Lung (tissue), 12 donors: ENCODE results near the gene TIMP1. TPM values are rescaled to one million over a fixed set of nuclear protein-coding genes. Genes with fewer than 3 reads are reported as not detected.

Experiments
- ATAC-seq: fragments of 200-7000 bp; cut with Tn5 transposase; one replicate; pipeline ENCODE4 v1.9.1; 2020; ENCODE audit warnings: moderate number of reproducible peaks; ENCODE audit not compliant: insufficient read depth, low FRiP score
- DNase-seq, 3 donors: peaks; one replicate each; pipeline ENCODE4 v3.0.0-alpha.2; 2013 to 2017
- H3K27ac ChIP-seq, 2 donors: one replicate each; pipeline ENCODE4 v1.5.1; 2013; ENCODE audit warnings: mild to moderate bottlenecking in 2 of 2, moderate library complexity in 2 of 2, control low read depth in 1 of 2, inconsistent platforms in 1 of 2, low read depth in 1 of 2, low read length in 1 of 2
- H3K27me3 ChIP-seq, 3 donors: one replicate each; pipeline ENCODE4 v1.5.1; 2013; ENCODE audit warnings: low read length in 2 of 3; ENCODE audit not compliant: control insufficient read depth in 3 of 3, insufficient read depth in 3 of 3
- H3K36me3 ChIP-seq, 4 donors: one replicate each; pipeline ENCODE4 v1.5.1; 2013; ENCODE audit warnings: low read length in 4 of 4, mild to moderate bottlenecking in 1 of 4, moderate library complexity in 1 of 4; ENCODE audit not compliant: control insufficient read depth in 4 of 4, insufficient read depth in 4 of 4
- H3K4me1 ChIP-seq, 5 donors: one replicate each; pipeline ENCODE4 v1.5.1; 2013; ENCODE audit warnings: low read length in 5 of 5, mild to moderate bottlenecking in 2 of 5, moderate library complexity in 1 of 5; ENCODE audit not compliant: control insufficient read depth in 5 of 5, insufficient read depth in 5 of 5
- H3K4me3 ChIP-seq: one replicate; pipeline ENCODE4 v1.5.1; 2013; ENCODE audit warnings: mild to moderate bottlenecking, control low read depth, moderate library complexity
- H3K9ac ChIP-seq, 2 donors: one replicate each; pipeline ENCODE4 v1.5.1; 2013; ENCODE audit warnings: low read length in 2 of 2, control low read depth in 1 of 2; ENCODE audit not compliant: insufficient read depth in 1 of 2
- H3K9me3 ChIP-seq, 4 donors: one replicate each; pipeline ENCODE4 v1.5.1; 2013; ENCODE audit warnings: low read length in 3 of 4, mild to moderate bottlenecking in 1 of 4, moderate library complexity in 1 of 4; ENCODE audit not compliant: control insufficient read depth in 4 of 4, insufficient read depth in 3 of 4
- WGBS, 2 donors: extraction: QIAGEN DNeasy Blood & Tissue Kit; methylation state at CpG; one replicate each; pipeline ENCODE4 v1.1.7; 2013; 5-methylcytosine and 5-hydroxymethylcytosine counted together
- polyA plus RNA-seq, 2 donors: library from polyadenylated mRNA; stranded (reverse); fragments of 200-250 nt; gene quantifications; one replicate each; pipeline ENCODE4 v1.2.1, GENCODE V29; 2013
- total RNA-seq, 2 donors: library from RNA; depleted of rRNA in 1 of 2; stranded (reverse); fragments of >200 nt in 1 of 2; gene quantifications; one replicate each; pipeline ENCODE4 v1.2.1, GENCODE V29; 2014 to 2021
- TF ChIP-seq, protein P1 (sequence below): IDR thresholded peaks from 2 replicates; pipeline ENCODE4 v1.5.1; 2012; ENCODE audit warnings: mild to moderate bottlenecking; ENCODE audit errors: control extremely low read depth, extremely low read depth
- donor health status: control.
- donor health status: control.
- donor health status: Bipolar disorder and iron deficiency.
- donor health status: healthy.
- donor health status: DM: yes; HTN: yes; CAD: no.

The TIMP1 gene
- total and polyA plus RNA-seq, 4 donors: 65.3 to 2,202 (median 1,641) TPM

DNA sequence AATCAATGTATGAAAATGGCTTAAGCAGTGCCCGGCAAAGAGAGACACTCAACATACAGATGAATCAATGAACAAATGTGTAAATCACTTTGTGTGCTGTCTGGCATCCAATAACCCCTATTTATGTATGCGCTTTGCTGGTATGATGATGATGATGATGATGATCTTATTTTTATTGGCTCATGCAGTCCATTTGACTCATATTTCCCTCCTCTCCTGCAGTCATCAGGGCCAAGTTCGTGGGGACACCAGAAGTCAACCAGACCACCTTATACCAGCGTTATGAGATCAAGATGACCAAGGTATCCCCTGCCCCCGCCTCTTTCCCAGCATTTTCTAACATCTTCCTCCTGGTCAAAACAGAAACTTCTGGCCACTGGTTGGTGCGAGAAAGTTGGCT, 2.5 kb downstream of the TIMP1 start:
- 71 to 93% methylated on average over 6 of the region's 6 CpGs for WGBS, 2 donors
- Histone ChIP-seq H3K36me3 (peaks cover 0 to 4% (median 0%) of the 10 kb centered on the region in 4 donors), H3K4me3 (no peak overlapping the region), H3K4me1 (peaks cover 0 to 11% (median 0%) of the 10 kb centered on the region in 5 donors), H3K27ac (no peak overlapping the region), H3K27me3 (no peaks in the 10 kb centered on the region), H3K9ac (peak overlapping the region in 1 of 2 donors; percentile 42), H3K9me3 (no peaks in the 10 kb centered on the region)
- no peak for DNase-seq
- no peak for ATAC-seq
- TF ChIP-seq, protein P1, sequence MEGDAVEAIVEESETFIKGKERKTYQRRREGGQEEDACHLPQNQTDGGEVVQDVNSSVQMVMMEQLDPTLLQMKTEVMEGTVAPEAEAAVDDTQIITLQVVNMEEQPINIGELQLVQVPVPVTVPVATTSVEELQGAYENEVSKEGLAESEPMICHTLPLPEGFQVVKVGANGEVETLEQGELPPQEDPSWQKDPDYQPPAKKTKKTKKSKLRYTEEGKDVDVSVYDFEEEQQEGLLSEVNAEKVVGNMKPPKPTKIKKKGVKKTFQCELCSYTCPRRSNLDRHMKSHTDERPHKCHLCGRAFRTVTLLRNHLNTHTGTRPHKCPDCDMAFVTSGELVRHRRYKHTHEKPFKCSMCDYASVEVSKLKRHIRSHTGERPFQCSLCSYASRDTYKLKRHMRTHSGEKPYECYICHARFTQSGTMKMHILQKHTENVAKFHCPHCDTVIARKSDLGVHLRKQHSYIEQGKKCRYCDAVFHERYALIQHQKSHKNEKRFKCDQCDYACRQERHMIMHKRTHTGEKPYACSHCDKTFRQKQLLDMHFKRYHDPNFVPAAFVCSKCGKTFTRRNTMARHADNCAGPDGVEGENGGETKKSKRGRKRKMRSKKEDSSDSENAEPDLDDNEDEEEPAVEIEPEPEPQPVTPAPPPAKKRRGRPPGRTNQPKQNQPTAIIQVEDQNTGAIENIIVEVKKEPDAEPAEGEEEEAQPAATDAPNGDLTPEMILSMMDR: no peak

DNA sequence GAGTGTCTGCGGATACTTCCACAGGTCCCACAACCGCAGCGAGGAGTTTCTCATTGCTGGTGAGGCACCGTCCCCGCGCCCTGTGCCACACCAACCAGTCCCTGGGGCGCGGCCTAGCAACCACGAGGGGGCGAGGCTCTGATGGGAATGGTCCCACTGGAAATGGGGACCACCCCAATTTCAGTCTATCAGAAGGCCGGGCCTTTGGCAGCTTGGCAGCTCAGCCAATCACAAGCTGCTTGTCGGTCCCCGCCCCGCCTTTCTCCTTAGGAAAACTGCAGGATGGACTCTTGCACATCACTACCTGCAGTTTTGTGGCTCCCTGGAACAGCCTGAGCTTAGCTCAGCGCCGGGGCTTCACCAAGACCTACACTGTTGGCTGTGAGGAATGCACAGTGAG, 3.0 kb downstream of the TIMP1 start:
- ATAC-seq (no peak), DNase-seq (no peak)
- Histone ChIP-seq H3K27me3 (no peaks in the 10 kb centered on the region), H3K27ac (peak overlapping the region in 1 of 2 donors; percentile 11), H3K9me3 (no peaks in the 10 kb centered on the region), H3K4me1 (peaks cover 0 to 11% (median 0%) of the 10 kb centered on the region in 5 donors), H3K36me3 (peaks cover 0 to 4% (median 0%) of the 10 kb centered on the region in 4 donors), H3K9ac (no peak overlapping the region), H3K4me3 (no peak overlapping the region)
- TF ChIP-seq, protein P1: no peak
- WGBS, 2 donors: 69 to 89% methylated on average over 16 of the region's 16 CpGs

DNA sequence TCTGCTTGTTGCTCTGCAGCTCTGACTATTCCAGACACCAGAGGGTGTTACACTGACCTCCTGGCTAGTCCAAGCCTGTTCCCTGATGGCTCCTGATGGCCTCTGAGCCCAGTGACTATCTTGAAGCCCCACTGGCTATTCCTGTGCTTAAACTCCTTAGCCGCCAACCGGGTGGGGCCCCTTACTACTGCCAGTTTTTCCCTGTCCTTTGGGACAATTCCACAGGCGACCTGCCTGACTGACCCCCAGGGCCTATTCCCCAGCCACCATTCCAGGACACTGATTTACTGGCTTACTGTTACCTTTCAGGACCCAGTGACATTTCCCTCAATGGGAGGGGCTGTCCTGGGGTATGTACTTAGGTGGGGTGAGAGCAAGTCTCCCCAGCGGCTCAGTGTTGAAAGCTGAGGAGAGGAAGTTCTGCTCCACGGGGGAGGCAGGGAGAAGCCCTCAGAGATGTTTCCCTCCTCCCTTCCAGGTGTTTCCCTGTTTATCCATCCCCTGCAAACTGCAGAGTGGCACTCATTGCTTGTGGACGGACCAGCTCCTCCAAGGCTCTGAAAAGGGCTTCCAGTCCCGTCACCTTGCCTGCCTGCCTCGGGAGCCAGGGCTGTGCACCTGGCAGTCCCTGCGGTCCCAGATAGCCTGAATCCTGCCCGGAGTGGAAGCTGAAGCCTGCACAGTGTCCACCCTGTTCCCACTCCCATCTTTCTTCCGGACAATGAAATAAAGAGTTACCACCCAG, 4.0 kb downstream of the TIMP1 start:
- Histone ChIP-seq H3K27ac (no peak overlapping the region), H3K36me3 (peaks cover 0 to 4% (median 0%) of the 10 kb centered on the region in 4 donors), H3K4me1 (peaks cover 0 to 11% (median 0%) of the 10 kb centered on the region in 5 donors), H3K4me3 (no peak overlapping the region), H3K9ac (no peak overlapping the region), H3K27me3 (no peaks in the 10 kb centered on the region), H3K9me3 (no peaks in the 10 kb centered on the region)
- TF ChIP-seq, protein P1: no peak
- ATAC-seq (no peak), DNase-seq (no peak)
- 67 to 78% methylated on average over 9 to 11 of the region's 11 CpGs for WGBS, 2 donors
